ENCODE results near the gene MICAL2.

The MICAL2 gene

GRCh38 chr11:12185106-12185690, 74.8 kb downstream of the MICAL2 start:
- peaks cover 5% of the 10 kb centered on the region for H3K27me3 Mint-ChIP-seq (ENCODE audit: low read depth, poor library complexity)
- H3K4me3 Mint-ChIP-seq, result no peak overlapping the region
- no peak overlapping the region for H3K27ac Mint-ChIP-seq
- TF ChIP-seq, protein P1, sequence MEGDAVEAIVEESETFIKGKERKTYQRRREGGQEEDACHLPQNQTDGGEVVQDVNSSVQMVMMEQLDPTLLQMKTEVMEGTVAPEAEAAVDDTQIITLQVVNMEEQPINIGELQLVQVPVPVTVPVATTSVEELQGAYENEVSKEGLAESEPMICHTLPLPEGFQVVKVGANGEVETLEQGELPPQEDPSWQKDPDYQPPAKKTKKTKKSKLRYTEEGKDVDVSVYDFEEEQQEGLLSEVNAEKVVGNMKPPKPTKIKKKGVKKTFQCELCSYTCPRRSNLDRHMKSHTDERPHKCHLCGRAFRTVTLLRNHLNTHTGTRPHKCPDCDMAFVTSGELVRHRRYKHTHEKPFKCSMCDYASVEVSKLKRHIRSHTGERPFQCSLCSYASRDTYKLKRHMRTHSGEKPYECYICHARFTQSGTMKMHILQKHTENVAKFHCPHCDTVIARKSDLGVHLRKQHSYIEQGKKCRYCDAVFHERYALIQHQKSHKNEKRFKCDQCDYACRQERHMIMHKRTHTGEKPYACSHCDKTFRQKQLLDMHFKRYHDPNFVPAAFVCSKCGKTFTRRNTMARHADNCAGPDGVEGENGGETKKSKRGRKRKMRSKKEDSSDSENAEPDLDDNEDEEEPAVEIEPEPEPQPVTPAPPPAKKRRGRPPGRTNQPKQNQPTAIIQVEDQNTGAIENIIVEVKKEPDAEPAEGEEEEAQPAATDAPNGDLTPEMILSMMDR (IDR thresholded peaks at IDR 0.05), result no peak
- peaks cover 34% of the 10 kb centered on the region for H3K4me1 Mint-ChIP-seq
- no peaks in the 10 kb centered on the region for H3K36me3 Mint-ChIP-seq (ENCODE audit: low read depth)
- no peaks in the 10 kb centered on the region for H3K9me3 Mint-ChIP-seq
- no peak for DNase-seq

DNA sequence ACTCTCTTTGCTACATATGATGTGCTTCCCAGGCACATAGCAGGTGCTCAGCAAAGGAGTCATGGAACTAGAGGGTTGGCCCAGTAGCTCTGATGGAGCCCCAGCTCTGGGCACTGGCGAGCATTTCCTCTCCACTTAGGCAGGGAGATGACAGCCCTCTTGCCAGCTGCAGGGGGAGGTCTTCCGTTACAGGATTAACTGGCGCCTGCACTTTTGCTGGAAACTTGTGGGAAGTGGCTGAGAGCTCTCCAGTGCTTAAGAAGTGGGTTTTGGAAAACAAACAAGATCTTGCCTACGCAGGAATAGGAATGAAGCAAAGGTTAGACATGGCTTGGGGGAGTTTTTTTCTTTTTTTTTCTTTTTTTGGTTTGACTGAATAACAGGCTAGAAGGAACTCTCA, 75.5 kb downstream of the MICAL2 start:
- no peak for DNase-seq

GRCh38 chr11:12186701-12187100, 76.3 kb downstream of the MICAL2 start:
- TF ChIP-seq, protein P1 (IDR thresholded peaks at IDR 0.05), result no peak
- H3K36me3 Mint-ChIP-seq (ENCODE audit: low read depth), result no peaks in the 10 kb centered on the region
- no peaks in the 10 kb centered on the region for H3K9me3 Mint-ChIP-seq
- H3K27ac Mint-ChIP-seq, result no peak overlapping the region
- H3K27me3 Mint-ChIP-seq (ENCODE audit: low read depth, poor library complexity), result peaks cover 8% of the 10 kb centered on the region
- H3K4me1 Mint-ChIP-seq, result peaks cover 34% of the 10 kb centered on the region
- no peak overlapping the region for H3K4me3 Mint-ChIP-seq
- DNase-seq, result no peak

More for the DNA sequence above, 75.5 kb downstream of the MICAL2 start:
- H3K27ac Mint-ChIP-seq, result no peak overlapping the region
- no peak overlapping the region for H3K4me3 Mint-ChIP-seq
- H3K4me1 Mint-ChIP-seq, result peaks cover 34% of the 10 kb centered on the region
- no peaks in the 10 kb centered on the region for H3K36me3 Mint-ChIP-seq (ENCODE audit: low read depth)
- H3K27me3 Mint-ChIP-seq (ENCODE audit: low read depth, poor library complexity), result peaks cover 6% of the 10 kb centered on the region
- H3K9me3 Mint-ChIP-seq, result no peaks in the 10 kb centered on the region
- TF ChIP-seq, protein P1 (IDR thresholded peaks at IDR 0.05), result no peak

DNA sequence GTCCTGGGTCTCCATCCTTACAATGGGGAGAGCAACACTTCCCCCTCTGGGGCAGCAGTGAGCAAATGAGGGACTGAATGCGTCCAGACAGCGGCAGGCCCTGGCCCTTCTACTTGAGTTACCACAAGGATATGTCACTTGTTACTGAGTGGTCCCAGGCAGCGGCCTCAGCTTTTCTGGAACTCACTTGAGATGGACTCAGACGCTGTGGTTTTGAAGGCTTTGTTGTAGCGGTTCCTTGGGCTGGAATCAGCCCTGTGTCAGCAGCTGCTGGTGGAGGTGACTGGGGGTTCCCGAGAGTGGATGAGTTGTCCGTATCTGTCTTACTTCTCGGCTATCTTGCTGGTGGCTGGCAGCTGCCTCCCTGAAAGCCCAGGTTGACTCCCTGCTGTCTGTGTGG, 77.0 kb downstream of the MICAL2 start:
- Mint-ChIP-seq H3K9me3 (no peaks in the 10 kb centered on the region), H3K36me3 (ENCODE audit: low read depth) (no peaks in the 10 kb centered on the region), H3K4me3 (no peak overlapping the region), H3K27me3 (ENCODE audit: low read depth, poor library complexity) (peaks cover 8% of the 10 kb centered on the region), H3K4me1 (peaks cover 29% of the 10 kb centered on the region), H3K27ac (no peak overlapping the region)
- no peak for DNase-seq
- TF ChIP-seq, protein P1 (IDR thresholded peaks at IDR 0.05), result no peak

DNA sequence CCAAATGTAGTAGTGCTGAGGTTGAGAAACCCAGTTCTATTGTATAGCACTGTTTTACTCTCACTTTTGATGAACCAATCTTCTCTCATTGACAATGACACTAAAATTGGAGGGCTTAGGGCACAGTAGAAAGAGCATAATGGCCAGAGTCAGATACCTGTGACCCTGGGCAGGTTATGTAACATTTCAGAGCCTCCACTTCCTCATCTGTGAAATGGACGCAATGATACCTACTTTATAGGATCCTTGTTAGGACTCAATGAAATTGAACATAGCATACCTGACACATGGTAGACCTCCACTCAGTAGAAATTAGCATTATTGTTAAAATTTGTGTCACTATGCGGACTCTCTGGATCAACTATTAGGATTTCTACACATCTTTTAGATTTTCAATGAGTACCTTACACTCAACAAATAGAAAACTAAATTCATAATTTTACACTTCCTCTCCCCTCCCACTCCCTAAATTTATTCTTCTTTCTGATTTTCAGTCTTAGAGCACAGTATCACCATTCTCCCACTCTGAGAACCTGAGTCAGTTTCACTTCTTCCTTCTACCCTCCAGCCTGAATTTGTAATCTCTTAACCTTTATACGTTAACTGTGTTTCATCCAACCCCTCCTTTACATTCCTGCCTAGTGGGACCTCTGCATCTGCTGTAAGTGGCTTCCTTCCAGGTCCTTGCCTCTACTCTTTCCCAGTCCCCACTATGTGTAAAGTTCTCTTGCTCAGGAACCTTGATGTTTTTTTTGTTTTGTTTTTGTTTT, 78.3 kb downstream of the MICAL2 start:
- Mint-ChIP-seq H3K27ac (no peak overlapping the region), H3K9me3 (no peaks in the 10 kb centered on the region), H3K27me3 (ENCODE audit: low read depth, poor library complexity) (peaks cover 8% of the 10 kb centered on the region), H3K4me3 (no peak overlapping the region), H3K4me1 (peaks cover 17% of the 10 kb centered on the region), H3K36me3 (ENCODE audit: low read depth) (no peaks in the 10 kb centered on the region)
- TF ChIP-seq, protein P1 (IDR thresholded peaks at IDR 0.05), result no peak
- DNase-seq, result no peak

All from nephron progenitor cell (in vitro differentiated cells).